GM18858 (cell line): ENCODE data around the gene CC2D2A.

Experiments used
- ATAC-seq: cut with Tn5 transposase; IDR thresholded peaks from one replicate; pipeline ENCODE4 v1.9.1; 2021; ENCODE audit not compliant: unreplicated experiment

Gene CC2D2A

DNA sequence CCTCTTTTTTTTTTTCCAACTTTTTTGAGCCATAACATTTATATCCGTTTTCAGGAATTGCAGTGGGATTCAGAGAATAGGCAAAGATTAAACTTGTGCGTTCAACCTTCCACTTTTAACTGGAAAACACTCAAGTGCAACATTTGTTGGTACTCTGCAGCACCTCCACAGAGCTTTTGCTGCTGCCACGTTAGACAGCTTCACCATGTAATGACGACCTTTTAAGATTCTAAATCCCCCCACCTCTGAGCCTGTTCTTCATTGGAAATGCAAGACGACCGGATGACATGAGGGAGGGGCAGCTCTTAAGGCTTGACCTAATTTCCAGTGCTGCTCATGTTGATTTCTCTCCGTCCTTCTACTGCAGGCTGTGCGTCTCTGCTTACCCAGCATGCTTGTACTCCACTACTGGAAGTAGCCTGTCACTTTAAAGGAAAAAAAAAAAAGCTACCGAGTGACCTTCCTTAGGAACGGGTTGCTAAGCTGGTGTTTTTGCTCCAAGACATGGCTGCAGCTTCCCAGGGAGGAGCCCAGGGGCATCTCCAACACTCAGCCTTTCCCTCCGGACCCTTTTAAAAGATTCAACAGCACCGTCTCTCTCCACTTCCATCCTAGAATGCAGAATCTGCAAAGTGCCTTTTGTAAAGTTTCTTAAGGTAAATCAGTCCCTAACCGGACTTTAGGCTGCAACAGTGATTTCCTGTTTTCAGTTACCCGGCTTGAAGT is at the start of gene CC2D2A:
Gene CC2D2A (plus strand): TSS at position 481 of the 726 bp plus-strand sequence. CDS start 6,051 bp downstream, outside the sequence.
- no peak for ATAC-seq

DNA sequence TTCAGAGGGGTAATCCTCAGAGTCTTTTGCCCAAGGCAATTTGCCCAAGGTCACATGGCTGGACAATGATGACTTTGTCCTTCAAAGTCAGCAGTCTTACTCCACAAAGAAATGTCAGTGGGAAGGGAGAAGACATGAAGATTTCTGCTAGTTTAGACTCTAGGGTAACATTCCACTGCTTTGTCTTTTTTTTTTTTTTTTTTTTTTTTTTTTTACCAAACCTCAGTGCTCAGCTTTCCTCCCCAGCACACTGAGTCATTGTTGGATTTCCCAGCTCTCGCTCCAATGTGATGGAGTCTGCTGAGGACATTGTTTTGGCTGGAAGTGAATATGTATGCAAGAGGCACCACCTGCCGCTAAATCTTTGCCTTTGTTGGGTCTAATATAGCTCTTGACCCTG is 49.0 kb upstream of the CC2D2A start:
- ATAC-seq = no peak

DNA sequence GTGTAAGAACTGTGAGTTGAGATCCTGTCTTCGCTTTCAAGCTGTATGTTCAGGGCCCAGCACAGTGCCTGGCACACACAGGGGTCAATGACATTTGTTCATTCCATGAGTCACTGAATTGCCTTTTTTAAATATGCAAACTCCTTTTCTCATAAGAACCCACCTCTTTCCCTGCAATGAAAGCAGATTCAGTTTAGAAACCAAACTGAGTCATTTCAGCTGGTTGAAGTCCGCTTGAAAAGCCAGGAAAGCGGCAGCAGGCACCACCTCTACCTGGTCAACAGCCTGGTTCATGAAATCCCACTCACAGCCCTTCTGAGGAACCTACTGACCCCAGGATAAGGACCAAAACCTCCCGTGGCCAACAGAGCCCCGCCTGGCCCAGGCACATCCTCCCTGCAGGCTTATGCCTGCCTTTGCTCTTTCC is 46.4 kb upstream of the CC2D2A start:
- no peak for ATAC-seq

DNA sequence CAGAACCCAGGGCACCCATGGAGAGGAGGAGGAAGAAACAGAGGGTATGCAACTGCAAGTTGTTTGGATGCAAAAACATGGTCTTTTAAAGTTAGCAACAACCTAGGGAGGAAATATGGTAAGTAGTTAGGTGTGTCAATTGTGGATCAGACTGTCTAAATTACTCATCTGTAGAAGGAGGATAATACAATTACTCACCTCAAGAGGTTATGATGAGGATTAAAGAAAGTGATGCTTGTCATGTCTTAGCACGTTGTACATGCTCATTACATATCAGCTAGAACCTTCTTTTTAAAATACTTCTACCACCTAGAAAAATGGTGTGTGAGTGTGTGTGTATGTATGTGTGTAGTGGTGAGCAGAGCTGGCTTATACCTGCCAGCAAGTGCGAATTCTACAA is 44.2 kb upstream of the CC2D2A start:
- no peak for ATAC-seq

DNA sequence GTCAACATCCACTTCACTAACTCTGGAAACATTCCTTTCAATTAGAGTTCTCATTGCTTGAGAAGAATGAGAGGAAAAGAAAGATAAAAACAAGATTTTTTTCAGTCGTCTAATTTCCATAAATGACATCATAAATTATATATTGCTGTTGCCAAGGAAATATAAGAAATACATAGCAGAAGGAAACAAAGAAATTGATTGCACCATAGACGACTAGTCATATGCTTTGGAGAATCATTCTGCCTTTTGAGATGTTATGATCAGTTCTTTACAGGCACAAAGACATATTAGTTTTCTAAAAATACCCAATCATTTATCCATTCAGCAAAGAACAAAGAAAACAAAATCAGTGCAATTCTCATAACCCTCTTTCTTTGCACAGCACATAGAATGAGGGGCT is 42.5 kb upstream of the CC2D2A start:
- ATAC-seq = no peak

DNA sequence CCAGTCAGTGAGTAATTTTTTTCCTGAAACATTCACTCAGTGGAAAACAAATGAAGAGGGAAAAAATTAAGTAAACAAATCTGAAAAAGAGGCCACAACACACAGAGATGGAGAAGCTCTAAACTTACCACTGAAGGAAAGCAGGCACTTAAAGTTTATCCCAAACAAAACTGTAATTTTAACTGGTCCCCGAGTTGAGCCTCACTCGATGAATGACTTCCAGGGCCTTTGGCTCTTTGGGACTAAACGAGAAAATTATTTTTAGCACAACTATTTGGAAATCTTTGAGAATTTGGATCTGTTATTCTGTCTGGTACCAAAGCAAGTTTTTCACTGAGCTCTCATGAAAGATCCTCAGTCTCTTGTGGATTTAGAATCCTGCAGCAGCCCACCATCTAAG is 42.0 kb upstream of the CC2D2A start, which contains the start of gene C1QTNF7:
Gene C1QTNF7 (plus strand): TSS at position 333 of the 400 bp plus-strand sequence. CDS start 7,711 bp downstream, outside the sequence.
- ATAC-seq = no peak

DNA sequence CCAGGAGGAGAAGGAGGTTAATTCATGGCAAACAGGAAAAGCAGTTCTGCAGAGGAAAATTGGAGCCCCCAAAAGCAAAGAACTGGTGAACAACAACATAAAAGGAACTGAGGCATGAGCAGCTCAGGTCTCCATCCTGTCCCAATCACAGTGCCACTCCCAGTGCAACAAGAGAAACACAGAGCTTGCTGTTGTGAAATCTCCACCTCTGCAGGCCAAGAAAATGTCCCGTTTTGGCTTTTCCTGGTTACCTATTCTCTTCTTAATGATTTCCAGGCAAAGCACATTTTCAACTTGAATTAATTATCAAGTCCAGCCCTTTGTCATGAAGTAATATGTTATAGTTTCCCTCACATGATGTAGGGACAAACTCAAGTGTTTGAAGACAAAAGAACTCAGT is 41.1 kb upstream of the CC2D2A start:
- ATAC-seq = no peak

DNA sequence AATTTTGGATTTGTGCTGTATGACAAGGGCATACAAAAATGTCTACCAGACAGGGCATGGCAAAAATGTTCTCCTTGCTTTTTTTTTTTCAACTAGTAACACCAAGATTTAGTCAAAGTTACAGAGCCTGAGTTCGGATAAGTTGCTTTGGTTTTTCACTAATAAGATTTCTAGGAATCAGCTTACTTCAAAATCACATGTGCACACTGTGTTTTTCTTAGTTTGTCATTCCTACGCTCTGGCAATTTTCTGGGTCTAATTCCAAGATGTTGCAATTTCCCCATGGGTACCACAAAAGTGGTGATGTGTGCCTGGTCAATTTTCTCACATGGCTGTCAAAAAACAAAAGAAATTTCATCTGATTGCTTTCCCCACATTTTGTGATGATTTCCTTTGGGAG is 35.6 kb upstream of the CC2D2A start:
- ATAC-seq = no peak

DNA sequence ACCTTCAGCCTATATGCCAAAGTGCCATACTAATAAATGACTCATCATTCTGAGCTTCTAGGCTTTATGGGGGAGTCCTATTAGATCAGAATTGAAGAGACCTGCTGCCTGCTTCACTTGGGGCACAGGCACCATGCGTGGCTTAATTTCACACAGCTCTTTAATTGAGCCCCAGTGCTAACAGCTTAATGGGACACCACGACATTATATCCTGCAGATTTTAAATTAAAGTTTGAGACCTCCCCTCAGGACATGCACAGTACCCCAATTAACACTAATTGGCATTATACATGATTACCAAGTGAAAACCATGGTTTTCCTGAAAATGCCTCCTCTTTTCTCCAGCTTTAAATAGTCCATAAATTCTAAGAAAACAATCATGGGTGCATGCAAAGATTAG is 35.0 kb upstream of the CC2D2A start:
- ATAC-seq = no peak

DNA sequence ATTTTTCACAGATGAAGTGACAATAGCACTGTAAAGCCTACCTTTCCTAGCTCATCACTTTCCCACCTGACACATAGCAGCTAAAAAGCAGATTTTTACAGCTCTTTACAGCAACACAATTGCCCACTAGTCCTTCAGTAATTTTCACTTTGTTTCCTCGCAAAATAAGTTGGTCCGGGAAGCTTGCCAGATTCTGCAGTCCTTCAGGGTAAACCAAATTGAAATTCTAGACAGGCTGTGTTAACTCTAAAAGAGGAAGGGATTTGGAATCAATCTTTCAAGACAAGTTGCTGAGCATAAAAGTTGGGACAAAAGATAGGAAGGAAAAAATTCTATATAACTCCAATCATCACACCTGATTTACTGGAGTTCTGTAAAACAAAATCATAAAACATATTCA is 33.2 kb upstream of the CC2D2A start:
- ATAC-seq = no peak

DNA sequence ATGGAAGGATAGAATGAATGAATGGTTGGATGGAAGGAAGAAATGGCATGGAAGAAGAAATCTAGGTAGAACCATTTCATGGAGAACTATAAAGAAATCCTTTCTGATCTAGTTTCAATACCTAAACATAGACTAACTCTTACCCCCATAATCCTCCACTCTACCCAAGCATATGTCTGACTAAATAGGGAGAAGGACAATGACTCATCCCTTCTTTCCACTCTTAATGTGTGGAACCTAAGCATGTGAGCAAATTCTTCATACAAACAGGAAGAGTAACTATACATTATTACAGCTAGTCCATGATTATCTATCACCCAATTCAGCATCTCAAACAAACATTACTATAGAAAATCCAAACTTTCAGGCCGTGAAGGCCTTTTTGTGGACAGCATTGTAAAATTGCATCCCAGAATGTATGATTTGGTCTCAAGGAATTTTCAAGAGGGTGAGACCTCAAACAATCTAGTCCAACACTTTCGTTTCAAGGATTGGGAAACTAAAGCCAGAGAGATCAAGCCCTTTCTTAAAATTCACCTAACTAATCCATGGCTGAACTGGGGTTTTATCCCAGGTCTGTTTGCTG is 30.6 kb upstream of the CC2D2A start:
- no peak for ATAC-seq

DNA sequence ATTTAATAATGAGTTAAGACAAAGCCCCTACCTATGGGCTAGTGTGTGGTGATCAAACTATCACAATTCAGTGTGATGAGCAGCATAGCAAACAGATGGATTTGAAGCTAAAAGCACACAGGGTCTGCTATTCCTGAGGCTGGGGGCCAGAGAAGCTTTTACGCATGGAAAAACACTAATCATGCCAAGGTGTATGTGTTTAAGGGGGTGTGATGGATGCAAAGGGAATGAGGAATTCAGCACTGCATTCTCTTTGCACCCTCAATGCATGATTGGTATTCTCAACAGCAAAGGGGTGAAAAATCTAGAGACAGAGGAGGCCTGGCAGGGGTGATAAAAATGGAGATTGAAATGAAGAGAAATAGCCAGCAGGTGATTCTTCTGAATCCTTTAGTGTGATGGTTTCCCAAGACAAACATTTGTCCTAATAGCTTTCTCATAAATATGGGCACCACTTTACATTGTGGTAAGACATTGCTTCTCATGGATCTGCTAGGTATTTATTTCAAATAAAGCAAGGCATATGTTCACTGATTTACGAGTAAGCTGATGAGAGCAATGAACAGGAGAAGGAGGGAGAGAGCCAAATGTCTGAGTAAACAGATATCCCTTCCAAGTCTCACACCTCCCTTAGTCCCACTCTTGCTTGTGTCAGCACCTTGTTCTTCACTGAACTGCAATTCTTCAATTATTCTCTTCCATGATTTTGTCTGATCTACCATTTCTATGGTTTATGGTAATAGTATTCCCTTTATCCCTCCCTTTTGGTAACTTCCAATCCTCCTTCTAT is 26.1 kb upstream of the CC2D2A start:
- no peak for ATAC-seq

DNA sequence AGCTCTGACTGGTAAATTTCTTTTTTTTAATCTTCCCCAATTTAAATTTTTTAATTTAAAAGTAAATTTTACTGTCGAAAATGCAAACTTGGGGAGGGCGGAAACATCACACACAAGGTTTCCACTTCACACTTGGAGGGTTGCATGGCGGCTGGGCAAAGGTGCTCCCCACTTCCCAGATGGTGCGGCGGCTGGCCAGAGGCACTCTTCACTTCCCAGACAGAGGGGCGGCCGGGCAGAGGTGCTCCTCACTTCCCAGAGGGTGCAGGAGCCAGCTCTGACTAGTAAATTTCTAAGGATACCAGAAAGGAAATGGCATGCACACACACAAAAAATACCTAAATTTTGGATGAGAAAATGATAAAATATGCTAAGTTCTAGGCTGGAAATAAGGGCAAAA is 25.4 kb upstream of the CC2D2A start:
- no peak for ATAC-seq

DNA sequence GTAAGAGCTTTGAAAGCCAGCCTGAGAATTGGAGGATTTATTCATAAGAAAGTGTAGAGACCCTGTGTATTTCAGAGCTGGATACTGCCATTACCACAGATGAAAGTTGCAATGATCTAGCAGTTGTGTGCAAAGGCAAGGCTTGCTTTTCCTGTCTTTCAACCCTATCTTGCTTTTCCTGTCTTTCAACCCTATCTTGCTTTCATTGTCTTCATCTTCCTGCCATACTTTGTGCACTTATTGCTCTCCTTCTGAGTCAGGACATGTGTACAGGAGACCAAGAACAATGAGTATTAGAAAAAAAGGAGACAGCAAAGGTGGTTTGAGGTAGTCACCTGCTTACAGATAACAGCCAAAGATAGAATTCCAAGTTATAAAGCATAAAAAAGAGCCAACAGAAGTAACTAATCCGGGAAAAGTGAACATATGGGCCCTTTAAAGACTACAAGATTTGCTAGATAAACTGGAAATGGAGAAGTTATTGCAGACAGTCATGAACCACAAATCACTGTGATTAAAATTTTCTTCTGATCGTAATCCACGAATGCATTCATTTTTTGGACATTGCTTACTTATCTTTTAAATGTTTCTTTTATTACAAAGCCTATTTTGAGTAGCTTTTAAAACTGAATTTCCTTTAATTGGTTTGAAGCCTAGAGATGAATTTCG is 24.7 kb upstream of the CC2D2A start:
- ATAC-seq = no peak

DNA sequence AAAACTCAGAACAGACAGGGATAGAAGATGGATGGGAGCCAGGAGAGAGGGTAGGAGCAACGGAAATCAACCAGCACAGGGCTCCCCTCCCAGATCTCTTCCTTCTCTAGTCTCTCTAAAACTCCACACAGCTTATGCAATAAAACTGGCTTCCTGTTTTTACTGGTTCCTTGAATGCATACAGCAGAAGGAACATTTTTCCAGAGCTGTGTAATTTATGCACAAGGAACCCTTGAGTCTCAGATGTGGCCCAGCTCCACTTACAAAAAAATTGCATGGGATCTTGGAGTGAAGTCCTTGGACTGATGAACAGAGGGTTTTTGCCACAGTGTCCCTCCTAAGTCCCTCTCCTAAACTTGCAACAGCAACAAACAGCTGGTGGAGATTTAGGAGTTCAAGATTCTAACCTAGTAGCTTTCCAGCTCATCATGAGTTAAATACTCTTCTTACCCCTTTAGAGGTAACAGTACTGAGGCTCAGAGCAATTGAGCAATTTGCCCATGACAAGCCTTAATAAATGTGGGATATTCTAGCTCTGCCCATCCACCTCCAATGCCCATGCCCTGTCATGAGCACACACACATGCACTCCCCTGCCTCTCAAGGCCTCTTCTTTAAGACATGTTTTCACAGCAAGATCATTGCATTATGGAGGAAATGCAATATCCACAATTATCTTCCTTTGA is 18.4 kb upstream of the CC2D2A start:
- ATAC-seq = no peak

DNA sequence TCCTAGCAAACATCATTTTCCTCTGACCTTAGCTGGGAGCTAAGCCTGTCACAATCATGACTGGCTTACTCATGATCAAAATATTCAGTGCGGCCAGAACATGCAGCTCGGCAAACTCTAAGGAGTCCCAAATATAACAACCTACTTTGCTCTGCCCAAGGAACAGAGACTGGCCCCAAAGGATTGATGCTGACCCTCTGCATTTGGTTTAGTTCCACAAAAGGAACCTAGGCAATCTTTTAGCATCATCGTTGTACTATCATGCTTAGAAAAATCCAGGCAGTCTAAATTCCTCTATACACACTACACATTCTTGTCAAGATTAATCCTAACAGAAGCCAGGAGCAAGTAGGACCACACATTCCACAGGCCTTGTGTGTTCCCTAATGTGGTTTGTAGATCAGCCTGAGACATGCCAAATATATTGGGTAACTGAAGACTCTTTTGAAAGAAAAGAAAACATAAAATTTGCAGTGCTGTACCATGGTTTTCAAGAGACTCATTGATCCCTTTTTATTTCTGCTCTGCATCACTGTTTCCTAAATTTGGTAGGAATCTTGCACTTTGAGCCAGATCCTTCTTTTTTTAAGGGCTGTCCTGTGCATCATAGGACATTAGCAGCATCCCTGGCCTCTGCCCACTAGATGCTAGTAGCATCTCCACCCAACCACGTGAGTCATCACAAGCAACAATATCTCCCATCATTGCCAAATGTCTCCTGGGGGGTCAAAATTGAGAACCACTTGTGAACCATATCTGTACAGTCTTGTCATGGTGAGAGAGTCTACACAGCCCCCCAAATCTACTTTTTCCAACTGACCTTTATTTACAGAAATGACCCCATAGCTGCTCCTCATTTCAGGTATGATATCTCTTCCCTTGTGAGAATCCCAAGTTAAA is 17.6 kb upstream of the CC2D2A start:
- no peak for ATAC-seq

DNA sequence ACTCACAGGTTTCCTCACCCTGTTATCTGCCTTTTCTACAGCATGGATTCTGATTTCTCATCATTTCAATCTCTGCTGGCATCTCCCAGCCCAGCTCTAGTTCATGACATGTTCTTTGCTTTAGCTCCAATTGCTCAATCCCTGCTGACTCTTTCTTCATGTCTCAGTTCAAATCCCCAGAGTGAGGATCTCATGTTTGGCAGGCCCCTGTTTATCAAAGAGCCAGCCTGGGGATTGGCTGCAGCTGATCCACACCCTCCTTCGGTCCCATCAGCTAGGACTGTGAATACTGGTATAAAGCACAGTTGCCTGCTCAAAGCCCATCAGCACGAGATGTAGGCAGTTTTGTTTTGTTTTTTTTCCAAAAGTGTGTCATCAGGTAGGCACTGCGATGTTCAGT is 14.4 kb upstream of the CC2D2A start:
- no peak for ATAC-seq

DNA sequence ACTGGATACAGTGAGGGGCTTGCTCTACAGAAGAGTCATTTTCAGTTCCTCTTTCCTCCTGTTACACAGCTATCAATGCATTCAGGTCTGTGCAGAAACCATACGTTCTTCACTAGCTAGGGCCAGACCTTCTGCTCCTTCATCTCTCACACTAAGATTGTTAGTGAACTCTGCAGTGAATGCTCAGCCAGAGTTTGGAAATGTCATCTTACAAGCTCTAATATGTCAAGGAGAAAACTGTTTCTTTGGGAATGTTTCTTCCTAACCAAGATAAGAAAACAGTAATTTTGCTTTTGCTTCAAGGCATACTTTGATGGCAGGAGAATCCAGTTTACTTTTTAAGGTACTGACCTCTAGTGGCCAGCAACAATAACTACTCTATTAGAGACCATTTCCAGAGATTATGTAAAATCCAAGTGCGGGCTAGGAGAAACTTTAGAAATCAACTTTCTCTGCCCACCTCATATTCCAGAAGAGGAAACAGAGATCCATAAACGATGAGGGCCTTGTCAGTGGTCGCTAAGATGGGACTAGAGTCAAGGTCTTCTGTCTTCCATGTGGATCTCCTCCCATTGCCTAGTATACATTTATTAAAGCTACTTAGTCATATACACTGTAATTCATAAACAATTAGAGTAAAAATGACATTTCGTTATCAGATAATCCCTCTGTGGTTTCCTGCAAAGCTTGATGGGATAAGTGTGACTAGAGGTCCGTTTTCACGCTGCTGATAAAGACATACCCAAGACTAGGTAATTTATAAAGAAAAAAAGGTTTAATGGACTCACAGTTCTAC is 12.1 kb upstream of the CC2D2A start:
- peak; percentile 99 for ATAC-seq

DNA sequence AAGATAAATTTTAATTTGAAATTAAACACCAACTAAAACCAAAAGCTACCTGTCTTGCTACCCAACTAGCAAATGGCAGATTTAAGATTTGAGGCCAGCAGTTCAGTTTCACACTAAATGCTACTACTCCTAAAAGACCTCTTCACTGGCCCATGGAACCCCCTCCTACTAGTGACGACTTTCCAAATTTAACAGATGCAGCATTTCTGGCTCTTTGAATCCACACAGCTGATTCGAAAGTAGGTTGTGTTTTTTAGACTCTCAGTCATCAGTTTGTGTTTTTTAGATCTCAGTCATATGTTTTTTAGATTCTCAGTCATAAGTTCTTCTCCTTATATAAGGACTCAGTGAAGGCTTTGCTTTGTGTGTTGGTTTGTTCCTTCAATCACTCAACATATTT is 11.1 kb upstream of the CC2D2A start:
- ATAC-seq = no peak
